Lung (tissue), 13 donors: ENCODE measurements around the gene FXYD5. TPM values are rescaled to one million over a fixed set of nuclear protein-coding genes. Genes with fewer than 3 reads are reported as not detected.

Experiments used
- ATAC-seq: fragments of 200-7000 bp; cut with Tn5 transposase; one replicate; pipeline ENCODE4 v1.9.1; 2020; ENCODE audit warnings: moderate number of reproducible peaks; ENCODE audit not compliant: insufficient read depth, low FRiP score
- DNase-seq, 3 donors: peaks; one replicate each; pipeline ENCODE4 v3.0.0-alpha.2; 2013 to 2017
- H3K27ac ChIP-seq, 2 donors: one replicate each; pipeline ENCODE4 v1.5.1; 2013; ENCODE audit warnings: mild to moderate bottlenecking in 2 of 2, moderate library complexity in 2 of 2, control low read depth in 1 of 2, inconsistent platforms in 1 of 2, low read depth in 1 of 2, low read length in 1 of 2
- H3K27me3 ChIP-seq, 3 donors: one replicate each; pipeline ENCODE4 v1.5.1; 2013; ENCODE audit warnings: low read length in 2 of 3; ENCODE audit not compliant: control insufficient read depth in 3 of 3, insufficient read depth in 3 of 3
- H3K36me3 ChIP-seq, 4 donors: one replicate each; pipeline ENCODE4 v1.5.1; 2013; ENCODE audit warnings: low read length in 4 of 4, mild to moderate bottlenecking in 1 of 4, moderate library complexity in 1 of 4; ENCODE audit not compliant: control insufficient read depth in 4 of 4, insufficient read depth in 4 of 4
- H3K4me1 ChIP-seq, 5 donors: one replicate each; pipeline ENCODE4 v1.5.1; 2013; ENCODE audit warnings: low read length in 5 of 5, mild to moderate bottlenecking in 2 of 5, moderate library complexity in 1 of 5; ENCODE audit not compliant: control insufficient read depth in 5 of 5, insufficient read depth in 5 of 5
- H3K4me3 ChIP-seq: one replicate; pipeline ENCODE4 v1.5.1; 2013; ENCODE audit warnings: mild to moderate bottlenecking, control low read depth, moderate library complexity
- H3K9ac ChIP-seq, 2 donors: one replicate each; pipeline ENCODE4 v1.5.1; 2013; ENCODE audit warnings: low read length in 2 of 2, control low read depth in 1 of 2; ENCODE audit not compliant: insufficient read depth in 1 of 2
- H3K9me3 ChIP-seq, 4 donors: one replicate each; pipeline ENCODE4 v1.5.1; 2013; ENCODE audit warnings: low read length in 3 of 4, mild to moderate bottlenecking in 1 of 4, moderate library complexity in 1 of 4; ENCODE audit not compliant: control insufficient read depth in 4 of 4, insufficient read depth in 3 of 4
- CTCF ChIP-seq: IDR thresholded peaks from 2 replicates; pipeline ENCODE4 v1.5.1; 2012; ENCODE audit warnings: mild to moderate bottlenecking; ENCODE audit errors: control extremely low read depth, extremely low read depth
- WGBS, 2 donors: extraction: QIAGEN DNeasy Blood & Tissue Kit; methylation state at CpG; one replicate each; pipeline ENCODE4 v1.1.7; 2013; 5-methylcytosine and 5-hydroxymethylcytosine counted together
- polyA plus RNA-seq, 2 donors: library from polyadenylated mRNA; stranded (reverse); fragments of 200-250 nt; gene quantifications; one replicate each; pipeline ENCODE4 v1.2.1, GENCODE V29; 2013
- small RNA-seq: library from RNA; depleted of rRNA; stranded (forward); fragments of <200 nt; gene quantifications from one replicate; pipeline ENCODE3, GENCODE V24; 2014; ENCODE audit warnings: low replicate concordance
- total RNA-seq, 2 donors: library from RNA; depleted of rRNA in 1 of 2; stranded (reverse); fragments of >200 nt in 1 of 2; gene quantifications; one replicate each; pipeline ENCODE4 v1.2.1, GENCODE V29; 2014 to 2021
- donor health status: control.
- donor health status: control.
- donor health status: Bipolar disorder and iron deficiency.
- donor health status: healthy.
- donor health status: DM: yes; HTN: yes; CAD: no.

The FXYD5 gene
- total and polyA plus RNA-seq, 4 donors: 9.9 to 203 (median 138) TPM

- H3K4me3 ChIP-seq: no peak overlapping the region
- no peak for TF ChIP-seq CTCF
- no peak overlapping the region for H3K27ac ChIP-seq
- ATAC-seq: no peak
- H3K36me3 ChIP-seq: no peaks in the 10 kb centered on the region
- peaks cover 0 to 10% (median 3%) of the 10 kb centered on the region in 5 donors for H3K4me1 ChIP-seq
- H3K9me3 ChIP-seq: peaks cover 0 to 4% (median 1%) of the 10 kb centered on the region in 4 donors
- H3K9ac ChIP-seq: no peak overlapping the region
- no peak for DNase-seq
- H3K27me3 ChIP-seq: no peaks in the 10 kb centered on the region
These were observed 63.1 kb downstream of the FXYD5 start for GRCh38 chr19:35217649-35217990.

- H3K9ac ChIP-seq: no peak overlapping the region
- H3K9me3 ChIP-seq: peaks cover 0 to 5% (median 2%) of the 10 kb centered on the region in 4 donors
- no peaks in the 10 kb centered on the region for H3K36me3 ChIP-seq
- ATAC-seq (no peak), DNase-seq (no peak)
- H3K4me3 ChIP-seq: no peak overlapping the region
- 84 to 93% methylated on average over 1 of the region's 1 CpG for WGBS, 2 donors
- peaks cover 0 to 8% (median 0%) of the 10 kb centered on the region in 5 donors for H3K4me1 ChIP-seq
- H3K27me3 ChIP-seq: no peaks in the 10 kb centered on the region
- H3K27ac ChIP-seq: no peak overlapping the region
- TF ChIP-seq CTCF: no peak
These were observed 64.5 kb downstream of the FXYD5 start for GRCh38 chr19:35219008-35219407.

Small RNA genes lying within 50 kb of the gene (small RNA-seq; reads per million reads assigned to genes)
- gene AC020907.2: not detected

Other genes with a start within 250 kb of the FXYD5 start
- gene ZNF30, start 227.8 kb upstream of the FXYD5 start, total RNA-seq: 1 to 10 TPM; 3.3 to 5.5 TPM
- 1 to 10 TPM; 1.5 to 1.9 TPM for gene ZNF30, start 227.8 kb upstream of the FXYD5 start, polyA plus RNA-seq
- 10 to 100 TPM in 1 of 2 donors, 1 to 10 TPM in 1; 8.1 to 17.2 TPM for gene ZNF792, start 190.5 kb upstream of the FXYD5 start, total RNA-seq
- gene ZNF792, start 190.5 kb upstream of the FXYD5 start, polyA plus RNA-seq: 1 to 10 TPM; 2.0 to 3.7 TPM
- gene GRAMD1A, start 154.4 kb upstream of the FXYD5 start, total RNA-seq: 100 to 1,000 TPM; 130 to 137 TPM
- 100 to 1,000 TPM in 1 of 2 donors, 10 to 100 TPM in 1; 92.2 to 217 TPM for gene GRAMD1A, start 154.4 kb upstream of the FXYD5 start, polyA plus RNA-seq
- 1 to 10 TPM; 1.5 to 8.4 TPM for gene SCN1B, start 124.3 kb upstream of the FXYD5 start, total RNA-seq
- gene SCN1B, start 124.3 kb upstream of the FXYD5 start, polyA plus RNA-seq: 10 to 100 TPM in 1 of 2 donors, 1 to 10 TPM in 1; 9.5 to 12.6 TPM
- 10 to 100 TPM; 15.4 to 31.1 TPM for gene HPN, start 113.0 kb upstream of the FXYD5 start, total RNA-seq
- 10 to 100 TPM; 22.5 to 41.4 TPM for gene HPN, start 113.0 kb upstream of the FXYD5 start, polyA plus RNA-seq
- 100 to 1,000 TPM; 130 to 172 TPM for gene FXYD3, start 38.9 kb upstream of the FXYD5 start, total RNA-seq
- gene FXYD3, start 38.9 kb upstream of the FXYD5 start, polyA plus RNA-seq: 100 to 1,000 TPM; 147 to 467 TPM
- 1 to 10 TPM; 3.5 to 4.6 TPM for gene LGI4, start 19.7 kb upstream of the FXYD5 start, total RNA-seq
- gene LGI4, start 19.7 kb upstream of the FXYD5 start, polyA plus RNA-seq: 10 to 100 TPM in 1 of 2 donors, 1 to 10 TPM in 1; 1.6 to 11.2 TPM
- 10 to 100 TPM; 17.8 to 27.5 TPM for gene FXYD1, start 15.9 kb upstream of the FXYD5 start, total RNA-seq
- 10 to 100 TPM in 1 of 2 donors, 1 to 10 TPM in 1; 5.7 to 37.6 TPM for gene FXYD1, start 15.9 kb upstream of the FXYD5 start, polyA plus RNA-seq
- not detected for gene FXYD7, start 11.5 kb upstream of the FXYD5 start, total RNA-seq
- under 1 TPM; 0.31 to 0.39 TPM for gene FXYD7, start 11.5 kb upstream of the FXYD5 start, polyA plus RNA-seq
- under 1 TPM in 1 of 2 donors, not detected in 1; 0.28 TPM for gene FAM187B, start 74.0 kb downstream of the FXYD5 start, total RNA-seq
- gene FAM187B, start 74.0 kb downstream of the FXYD5 start, polyA plus RNA-seq: under 1 TPM in 1 of 2 donors, not detected in 1; 0.20 TPM
- gene LSR, start 94.3 kb downstream of the FXYD5 start, total RNA-seq: 10 to 100 TPM; 30.8 to 82.0 TPM
- 10 to 100 TPM; 60.0 to 77.4 TPM for gene LSR, start 94.3 kb downstream of the FXYD5 start, polyA plus RNA-seq
- gene USF2, start 114.2 kb downstream of the FXYD5 start, total RNA-seq: 100 to 1,000 TPM in 1 of 2 donors, 10 to 100 TPM in 1; 74.9 to 138 TPM
- 100 to 1,000 TPM; 129 to 163 TPM for gene USF2, start 114.2 kb downstream of the FXYD5 start, polyA plus RNA-seq
- gene HAMP, start 127.8 kb downstream of the FXYD5 start, total RNA-seq: 1 to 10 TPM in 1 of 2 donors, under 1 TPM in 1; 0.28 to 1.5 TPM
- 10 to 100 TPM in 1 of 2 donors, 1 to 10 TPM in 1; 1.7 to 85.7 TPM for gene HAMP, start 127.8 kb downstream of the FXYD5 start, polyA plus RNA-seq
- 1 to 10 TPM; 1.5 to 8.8 TPM for gene MAG, start 137.4 kb downstream of the FXYD5 start, total RNA-seq
- 1 to 10 TPM in 1 of 2 donors, under 1 TPM in 1; 0.08 to 2.3 TPM for gene MAG, start 137.4 kb downstream of the FXYD5 start, polyA plus RNA-seq
- gene CD22, start 174.5 kb downstream of the FXYD5 start, total RNA-seq: 10 to 100 TPM; 13.5 to 53.8 TPM
- 10 to 100 TPM in 1 of 2 donors, 1 to 10 TPM in 1; 4.7 to 48.0 TPM for gene CD22, start 174.5 kb downstream of the FXYD5 start, polyA plus RNA-seq
- gene FFAR1, start 193.2 kb downstream of the FXYD5 start, total RNA-seq: under 1 TPM; 0.37 to 0.49 TPM
- 1 to 10 TPM in 1 of 2 donors, under 1 TPM in 1; 0.06 to 1.1 TPM for gene FFAR1, start 193.2 kb downstream of the FXYD5 start, polyA plus RNA-seq
- gene FFAR3, start 203.7 kb downstream of the FXYD5 start, total RNA-seq: under 1 TPM; 0.26 to 0.55 TPM
- gene FFAR3, start 203.7 kb downstream of the FXYD5 start, polyA plus RNA-seq: 10 to 100 TPM in 1 of 2 donors, under 1 TPM in 1; 0.06 to 20.9 TPM
- under 1 TPM in 1 of 2 donors, not detected in 1; 0.21 TPM for gene GPR42, start 216.3 kb downstream of the FXYD5 start, total RNA-seq
- gene GPR42, start 216.3 kb downstream of the FXYD5 start, polyA plus RNA-seq: 1 to 10 TPM in 1 of 2 donors, not detected in 1; 1.5 TPM